ENCODE data around the gene QSOX2.

- TF ChIP-seq CTCF (conservative IDR thresholded peaks at IDR 0.05; ENCODE audit: low read depth in 2 of 2), result no peak
- no peak for TF ChIP-seq ZNF114 (CRISPR knock-in tag; IDR thresholded peaks at IDR 0.05)
- TF ChIP-seq JUNB (IDR thresholded peaks at IDR 0.05; ENCODE audit: unreplicated experiment), result no peak
- TF ChIP-seq EZH2phosphoT487 (IDR thresholded peaks at IDR 0.05; ENCODE audit: unreplicated experiment), result no peak
- TF ChIP-seq EZH2 (IDR thresholded peaks at IDR 0.05; ENCODE audit: low read depth, unreplicated experiment), result no peak
- TF ChIP-seq ZNF331 (CRISPR knock-in tag; IDR thresholded peaks at IDR 0.05; ENCODE audit: low read depth), result no peak
- no peak for TF ChIP-seq REST (IDR thresholded peaks at IDR 0.05; ENCODE audit: unreplicated experiment)
- TF ChIP-seq CREB1 (CRISPR knock-in tag; IDR thresholded peaks at IDR 0.05; ENCODE audit: low read depth), result no peak
Observed at GRCh38 chr9:136279471-136279870, 33.9 kb upstream of the QSOX2 start.
